Keratinocyte (primary cell): ENCODE data around the gene BCAS4. TPM values are rescaled to one million over a fixed set of nuclear protein-coding genes. Genes with fewer than 3 reads are reported as not detected.
A peak's percentile ranks its signal among the peaks of the same experiment; 100 is the strongest.

ENCODE experiments used
- DNase-seq: peaks from one replicate; pipeline ENCODE4 v3.0.0-alpha.2; 2011; ENCODE audit warnings: low read depth, missing footprints, low spot score
- FAIRE-seq: peaks from 2 replicates; lab custom pipeline; 2011; peaks lifted over from hg19 to GRCh38; lab: Jason Lieb, UNC
- H2AFZ ChIP-seq: 2 replicates; pipeline ENCODE4 v1.6.0; 2012; ENCODE audit warnings: low read length, control low read depth, inconsistent platforms; ENCODE audit not compliant: control insufficient read depth
- H3K27ac ChIP-seq: 2 replicates; pipeline ENCODE4 v1.5.1; 2011; ENCODE audit warnings: low read length; ENCODE audit not compliant: control insufficient read depth, insufficient read depth
- H3K27me3 ChIP-seq: 3 replicates; pipeline ENCODE4 v1.6.0; 2011; ENCODE audit warnings: low read length; ENCODE audit not compliant: control insufficient read depth, insufficient read depth; ENCODE audit errors: extremely low read depth
- H3K36me3 ChIP-seq, 2 experiments: 2 replicates in 1 of 2; 3 replicates in 1 of 2; pipeline ENCODE4 v1.5.1; 2011; ENCODE audit warnings: low read length in 2 of 2, mild to moderate bottlenecking in 1 of 2; ENCODE audit not compliant: control insufficient read depth in 2 of 2, insufficient read depth in 2 of 2; ENCODE audit errors: extremely low read depth in 1 of 2
- H3K4me1 ChIP-seq: 3 replicates; pipeline ENCODE4 v1.5.1; 2011; ENCODE audit warnings: low read length; ENCODE audit not compliant: control insufficient read depth, insufficient read depth; ENCODE audit errors: extremely low read depth
- H3K4me2 ChIP-seq: 3 replicates; pipeline ENCODE4 v1.6.0; 2011; ENCODE audit warnings: low read depth, low read length; ENCODE audit not compliant: control insufficient read depth, insufficient read depth; ENCODE audit errors: extremely low read depth
- H3K4me3 ChIP-seq, 3 experiments: fragments of 200-600 bp in 1 of 3; sonication (generic) in 1 of 3; 2 replicates in 2 of 3; 3 replicates in 1 of 3; pipeline ENCODE4 v1.5.1; 2011 to 2016; ENCODE audit warnings: low read length in 3 of 3, mild to moderate bottlenecking in 3 of 3, control low read depth in 2 of 3, inconsistent platforms in 1 of 3, low read depth in 1 of 3, mixed read lengths in 1 of 3, mixed run types in 1 of 3, moderate library complexity in 1 of 3; ENCODE audit not compliant: control insufficient read depth in 2 of 3, insufficient read depth in 2 of 3; ENCODE audit errors: extremely low read depth in 1 of 3
- H3K79me2 ChIP-seq: 2 replicates; pipeline ENCODE4 v1.6.0; 2012; ENCODE audit warnings: low read length; ENCODE audit not compliant: control insufficient read depth, insufficient read depth
- H3K9ac ChIP-seq: 3 replicates; pipeline ENCODE4 v1.6.0; 2011; ENCODE audit warnings: low read length; ENCODE audit not compliant: control insufficient read depth, insufficient read depth; ENCODE audit errors: extremely low read depth
- H3K9me1 ChIP-seq: 3 replicates; pipeline ENCODE4 v1.6.0; 2011; ENCODE audit warnings: low read length; ENCODE audit not compliant: control insufficient read depth, insufficient read depth; ENCODE audit errors: extremely low read depth
- H3K9me3 ChIP-seq: 2 replicates; pipeline ENCODE4 v1.5.1; 2012; ENCODE audit warnings: low read depth, low read length; ENCODE audit not compliant: control insufficient read depth
- H4K20me1 ChIP-seq: 3 replicates; pipeline ENCODE4 v1.6.0; 2011; ENCODE audit warnings: low read length; ENCODE audit not compliant: control insufficient read depth, insufficient read depth; ENCODE audit errors: extremely low read depth
- EZH2 ChIP-seq: IDR thresholded peaks from one replicate; pipeline ENCODE4 v1.6.1; 2012; ENCODE audit warnings: inconsistent platforms, mild to moderate bottlenecking, low read length, moderate library complexity
- dilution Hi-C: fragments of 300-500 bp; cut with MboI; formaldehyde crosslinking; loops from one replicate; pipeline ENCODE4 v1.7.0; 2020; ENCODE audit warnings: low sequenced_read_pairs; ENCODE audit not compliant: extremely low pct_ligation_motif_present
- polyA plus RNA-seq, 5 experiments: library from polyadenylated mRNA; depleted of rRNA in 3 of 5; stranded (reverse) in 3 of 5; stranded (forward) in 1 of 5; unstranded in 1 of 5; fragments of >200 nt; gene quantifications; 1 replicate in 1 of 5; 2 replicates in 3 of 5; 3 replicates in 1 of 5; pipeline versions ENCODE4 v1.2.1 to v1.2.3, GENCODE V29; 2011 to 2012; ENCODE audit warnings: missing spikeins in 2 of 5, low read depth in 1 of 5, low replicate concordance in 1 of 5
- TF ChIP-seq, protein P1 (sequence below), 3 experiments: IDR thresholded peaks in 1 of 3; conservative IDR thresholded peaks in 1 of 3; optimal IDR thresholded peaks in 1 of 3; 2 replicates in 2 of 3; 3 replicates in 1 of 3; pipeline versions ENCODE3 to v1.5.1; 2011; ENCODE audit warnings: low read length in 3 of 3, mild to moderate bottlenecking in 3 of 3, moderate library complexity in 2 of 3, control low read depth in 1 of 3, inconsistent platforms in 1 of 3; ENCODE audit not compliant: insufficient read depth in 2 of 3; ENCODE audit errors: extremely low read depth in 1 of 3

Gene BCAS4
- polyA plus RNA-seq, 1 donor (not counting 4 experiments of a cell fraction or from before 2014, with no cell fraction given): 13.8 TPM

DNA sequence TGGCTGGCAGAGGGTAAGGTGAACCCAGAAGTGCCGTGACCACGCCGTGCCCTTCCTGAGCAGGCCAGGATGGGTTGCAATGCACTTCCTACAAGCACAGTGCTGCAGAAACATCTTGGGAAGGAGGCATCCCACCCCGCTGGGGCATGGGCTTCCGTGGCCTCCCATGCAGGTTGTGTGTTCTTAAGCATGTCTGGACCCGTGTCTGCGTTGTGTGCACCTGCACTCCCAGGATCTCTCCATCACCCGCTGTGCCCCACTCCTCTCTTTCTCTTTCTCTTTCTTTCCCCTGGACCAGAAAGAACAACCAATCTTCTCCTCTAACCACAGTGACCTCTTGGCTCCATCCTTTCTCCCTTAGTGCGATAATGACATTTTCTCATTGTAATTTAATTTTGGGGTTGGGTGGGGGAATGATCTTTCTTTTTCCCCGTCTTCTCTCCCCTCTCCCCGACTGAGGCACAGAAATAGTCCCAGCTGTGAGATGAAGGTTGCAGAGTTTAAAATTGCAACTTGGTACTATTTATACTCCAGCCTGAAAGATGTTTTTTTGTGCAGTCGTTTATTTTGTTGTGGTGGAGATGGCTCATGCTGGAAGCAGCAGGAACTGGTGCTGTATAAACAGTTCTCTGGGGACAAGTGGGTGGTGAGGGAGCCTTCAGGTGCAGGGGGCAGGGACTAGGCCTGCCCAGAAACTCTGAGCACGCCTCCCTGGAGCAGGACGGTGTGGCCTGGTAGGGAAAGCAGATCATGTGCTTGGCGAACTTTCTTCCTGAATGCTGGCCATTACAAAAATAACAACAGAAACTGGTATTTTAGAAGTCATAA lies 20.5 kb downstream of the BCAS4 start:
- Histone ChIP-seq H3K4me3 (no peak overlapping the region), H3K36me3 (no peaks in the 10 kb centered on the region), H3K9ac (no peak overlapping the region), H2AFZ (no peak overlapping the region), H3K4me1 (no peaks in the 10 kb centered on the region), H3K27ac (no peak overlapping the region), H3K9me1 (no peaks in the 10 kb centered on the region), H4K20me1 (no peaks in the 10 kb centered on the region), H3K79me2 (no peaks in the 10 kb centered on the region), H3K9me3 (no peaks in the 10 kb centered on the region), H3K27me3 (no peaks in the 10 kb centered on the region), H3K4me2 (no peak overlapping the region)
- DNase-seq (no peak), FAIRE-seq (no peak)
- dilution Hi-C loops: no loop called here
- TF ChIP-seq, protein P1, sequence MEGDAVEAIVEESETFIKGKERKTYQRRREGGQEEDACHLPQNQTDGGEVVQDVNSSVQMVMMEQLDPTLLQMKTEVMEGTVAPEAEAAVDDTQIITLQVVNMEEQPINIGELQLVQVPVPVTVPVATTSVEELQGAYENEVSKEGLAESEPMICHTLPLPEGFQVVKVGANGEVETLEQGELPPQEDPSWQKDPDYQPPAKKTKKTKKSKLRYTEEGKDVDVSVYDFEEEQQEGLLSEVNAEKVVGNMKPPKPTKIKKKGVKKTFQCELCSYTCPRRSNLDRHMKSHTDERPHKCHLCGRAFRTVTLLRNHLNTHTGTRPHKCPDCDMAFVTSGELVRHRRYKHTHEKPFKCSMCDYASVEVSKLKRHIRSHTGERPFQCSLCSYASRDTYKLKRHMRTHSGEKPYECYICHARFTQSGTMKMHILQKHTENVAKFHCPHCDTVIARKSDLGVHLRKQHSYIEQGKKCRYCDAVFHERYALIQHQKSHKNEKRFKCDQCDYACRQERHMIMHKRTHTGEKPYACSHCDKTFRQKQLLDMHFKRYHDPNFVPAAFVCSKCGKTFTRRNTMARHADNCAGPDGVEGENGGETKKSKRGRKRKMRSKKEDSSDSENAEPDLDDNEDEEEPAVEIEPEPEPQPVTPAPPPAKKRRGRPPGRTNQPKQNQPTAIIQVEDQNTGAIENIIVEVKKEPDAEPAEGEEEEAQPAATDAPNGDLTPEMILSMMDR (optimal IDR thresholded peaks at IDR 0.05 in 1 of 3, IDR thresholded peaks at IDR 0.05 in 1 of 3, conservative IDR thresholded peaks at IDR 0.05 in 1 of 3; ENCODE audit: extremely low read depth in 1 of 3, insufficient read depth in 2 of 3, low read length in 3 of 3): no peak
- no peak for TF ChIP-seq EZH2

DNA sequence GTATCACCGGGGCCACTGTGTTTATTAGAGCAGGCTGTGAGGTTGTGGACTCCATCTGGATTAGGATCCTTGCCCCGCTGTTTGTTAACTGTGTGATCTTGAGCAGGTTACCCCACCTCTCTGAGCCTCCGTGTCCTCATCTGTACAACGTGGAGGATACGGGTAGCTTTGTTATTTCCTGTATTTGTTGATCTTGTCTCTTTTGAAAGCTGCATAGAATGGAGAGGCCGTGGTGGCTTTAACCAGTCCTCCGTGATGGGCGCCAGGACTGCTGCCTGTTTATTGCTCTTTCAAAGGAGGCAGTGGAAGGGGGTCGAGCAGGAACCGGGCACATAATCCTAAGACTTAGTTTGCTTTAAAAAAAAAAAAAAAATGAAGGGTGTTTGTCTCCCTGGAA lies 22.9 kb downstream of the BCAS4 start:
- no peaks in the 10 kb centered on the region for H3K27me3 ChIP-seq
- H3K9ac ChIP-seq: peak overlapping the region; percentile 52
- TF ChIP-seq, protein P1 (optimal IDR thresholded peaks at IDR 0.05 in 1 of 3, IDR thresholded peaks at IDR 0.05 in 1 of 3, conservative IDR thresholded peaks at IDR 0.05 in 1 of 3; ENCODE audit: extremely low read depth in 1 of 3, insufficient read depth in 2 of 3, low read length in 3 of 3): no peak
- no peak for TF ChIP-seq EZH2
- H3K79me2 ChIP-seq: no peaks in the 10 kb centered on the region
- H3K9me3 ChIP-seq: no peaks in the 10 kb centered on the region
- peak overlapping the region; percentile 92 for H2AFZ ChIP-seq
- DNase-seq (no peak), FAIRE-seq (no peak)
- peak overlapping the region; percentile 70 for H3K27ac ChIP-seq
- H3K4me1 ChIP-seq: no peaks in the 10 kb centered on the region
- H3K36me3 ChIP-seq: peaks cover 0 to 2% of the 10 kb centered on the region in 2 experiments
- no peaks in the 10 kb centered on the region for H4K20me1 ChIP-seq
- H3K4me2 ChIP-seq: no peak overlapping the region
- no peak overlapping the region for H3K4me3 ChIP-seq
- dilution Hi-C loops: no loop called here
- H3K9me1 ChIP-seq: no peaks in the 10 kb centered on the region
